ENCODE results near the gene LAMA2.

DNA sequence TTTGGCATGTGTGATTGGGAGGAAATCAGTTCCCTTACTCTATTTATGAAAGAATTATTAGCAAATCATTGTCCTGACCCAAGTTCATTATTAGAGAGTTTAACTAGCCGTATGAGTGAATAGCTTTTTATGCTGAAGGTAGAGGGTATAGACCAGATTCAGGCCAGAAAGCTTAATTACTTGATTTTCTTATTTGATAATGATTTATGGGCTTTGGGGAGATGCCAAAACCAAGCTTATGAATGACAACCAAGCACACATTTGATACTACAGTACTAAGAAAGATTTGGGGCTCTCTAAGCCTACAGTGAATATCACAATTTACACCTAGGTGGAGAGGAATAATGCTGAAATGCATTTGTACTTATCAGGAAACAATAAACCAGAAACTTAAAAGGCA is 633.8 kb downstream of the LAMA2 start:
- TF ChIP-seq, protein P1, sequence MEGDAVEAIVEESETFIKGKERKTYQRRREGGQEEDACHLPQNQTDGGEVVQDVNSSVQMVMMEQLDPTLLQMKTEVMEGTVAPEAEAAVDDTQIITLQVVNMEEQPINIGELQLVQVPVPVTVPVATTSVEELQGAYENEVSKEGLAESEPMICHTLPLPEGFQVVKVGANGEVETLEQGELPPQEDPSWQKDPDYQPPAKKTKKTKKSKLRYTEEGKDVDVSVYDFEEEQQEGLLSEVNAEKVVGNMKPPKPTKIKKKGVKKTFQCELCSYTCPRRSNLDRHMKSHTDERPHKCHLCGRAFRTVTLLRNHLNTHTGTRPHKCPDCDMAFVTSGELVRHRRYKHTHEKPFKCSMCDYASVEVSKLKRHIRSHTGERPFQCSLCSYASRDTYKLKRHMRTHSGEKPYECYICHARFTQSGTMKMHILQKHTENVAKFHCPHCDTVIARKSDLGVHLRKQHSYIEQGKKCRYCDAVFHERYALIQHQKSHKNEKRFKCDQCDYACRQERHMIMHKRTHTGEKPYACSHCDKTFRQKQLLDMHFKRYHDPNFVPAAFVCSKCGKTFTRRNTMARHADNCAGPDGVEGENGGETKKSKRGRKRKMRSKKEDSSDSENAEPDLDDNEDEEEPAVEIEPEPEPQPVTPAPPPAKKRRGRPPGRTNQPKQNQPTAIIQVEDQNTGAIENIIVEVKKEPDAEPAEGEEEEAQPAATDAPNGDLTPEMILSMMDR (IDR thresholded peaks at IDR 0.05), result no peak
- TF ChIP-seq POLR2A (IDR thresholded peaks at IDR 0.05), result no peak
